ENCODE results near the gene RPS27.

GRCh38 chr1:153958111-153958960 is 32.2 kb upstream of the RPS27 start, which contains the start of gene CRTC2:
- TF ChIP-seq SKIL (IDR thresholded peaks at IDR 0.05; ENCODE audit: low read depth, poor library complexity, severe bottlenecking) (no peak), POLR2A (IDR thresholded peaks at IDR 0.05; ENCODE audit: low read depth, low read length) (peak; percentile 76), HDAC6 (IDR thresholded peaks at IDR 0.05; ENCODE audit: unreplicated experiment) (no peak), POLR2AphosphoS5 (IDR thresholded peaks at IDR 0.05; ENCODE audit: low read length) (peak; percentile 82), CTCF (IDR thresholded peaks at IDR 0.05 in 2 of 3, conservative IDR thresholded peaks at IDR 0.05 in 1 of 3; ENCODE audit: control insufficient read depth in 2 of 3, extremely low read depth in 1 of 3, insufficient read depth in 1 of 3, low read depth in 3 of 3, low read length in 3 of 3) (0 out of 6 replicates have a peak, but pooled peaks of 1 of the 3 experiments have one; percentile 4)
